Kasumi-1 (cell line): ENCODE measurements around the gene SLC12A2.

ENCODE experiments used
- DNase-seq, 2 experiments: peaks; one replicate each; lab custom pipeline; 2025; lab: John Stamatoyannopoulos, UW

Gene SLC12A2

DNA sequence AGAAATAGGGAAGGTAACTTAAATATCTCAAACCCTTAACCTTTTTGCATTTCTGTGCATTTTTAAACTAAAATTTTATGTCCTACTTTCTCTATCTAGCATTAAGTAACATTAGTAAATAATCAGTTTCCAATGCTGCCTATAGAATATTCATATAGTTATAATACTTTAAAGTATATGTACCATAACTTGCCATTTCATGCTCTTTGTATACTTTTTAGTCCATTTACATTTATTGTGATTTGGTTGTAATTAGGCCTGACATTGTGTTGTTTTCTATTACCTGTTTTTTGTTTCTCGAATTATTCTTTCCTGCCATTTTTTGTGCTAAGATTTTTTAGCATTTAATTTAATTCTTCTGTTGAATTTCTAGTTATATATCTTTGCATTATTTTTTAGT, 13.7 kb downstream of the SLC12A2 start:
- DNase-seq = no peak

- DNase-seq = no peak
Measured at GRCh38 chr5:128097781-128098180, 14.2 kb downstream of the SLC12A2 start.

GRCh38 chr5:128099944-128100343, 16.4 kb downstream of the SLC12A2 start:
- no peak for DNase-seq

GRCh38 chr5:128100860-128101557, 17.4 kb downstream of the SLC12A2 start:
- no peak for DNase-seq

- DNase-seq = no peak
Measured at GRCh38 chr5:128101676-128102075, 18.1 kb downstream of the SLC12A2 start.

DNA sequence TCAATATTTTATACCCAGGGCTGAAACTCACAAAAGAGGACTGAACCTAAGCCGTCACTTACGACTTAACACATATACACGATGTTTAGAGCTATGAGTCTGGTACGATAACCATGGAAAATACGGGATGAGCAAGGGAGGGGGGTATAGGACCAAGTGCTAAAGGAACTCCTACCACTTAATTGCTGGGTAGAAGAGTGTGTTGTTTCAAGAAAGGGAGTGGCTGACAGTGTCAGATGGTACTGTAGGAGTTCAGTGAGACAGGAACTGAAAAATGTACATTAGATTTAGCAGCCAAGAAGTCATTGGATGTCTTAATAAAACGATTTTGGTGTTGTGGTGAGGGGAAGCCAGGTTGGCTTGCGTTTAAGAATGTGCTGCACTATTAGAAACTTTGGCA, 21.6 kb downstream of the SLC12A2 start:
- no peak for DNase-seq

DNA sequence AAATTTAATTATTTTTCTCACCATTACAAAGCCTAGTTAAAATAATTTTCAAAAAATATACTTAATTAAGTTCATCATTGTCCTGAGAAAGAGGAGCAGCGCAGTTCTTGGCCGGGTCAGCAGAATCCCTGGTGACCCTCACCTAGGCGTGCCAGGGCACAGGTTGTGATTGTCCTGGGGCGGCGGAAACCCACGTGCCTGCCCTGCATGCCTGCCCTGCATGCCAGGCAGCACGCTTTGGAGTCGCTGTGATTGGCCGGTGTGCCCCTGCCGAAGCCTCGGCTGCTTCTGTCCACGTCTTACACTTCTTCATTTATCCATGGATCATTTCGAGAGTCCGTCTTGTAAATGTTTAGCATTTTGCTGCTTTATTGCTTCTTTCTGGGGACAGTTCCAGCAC, 25.6 kb downstream of the SLC12A2 start:
- DNase-seq = no peak

DNA sequence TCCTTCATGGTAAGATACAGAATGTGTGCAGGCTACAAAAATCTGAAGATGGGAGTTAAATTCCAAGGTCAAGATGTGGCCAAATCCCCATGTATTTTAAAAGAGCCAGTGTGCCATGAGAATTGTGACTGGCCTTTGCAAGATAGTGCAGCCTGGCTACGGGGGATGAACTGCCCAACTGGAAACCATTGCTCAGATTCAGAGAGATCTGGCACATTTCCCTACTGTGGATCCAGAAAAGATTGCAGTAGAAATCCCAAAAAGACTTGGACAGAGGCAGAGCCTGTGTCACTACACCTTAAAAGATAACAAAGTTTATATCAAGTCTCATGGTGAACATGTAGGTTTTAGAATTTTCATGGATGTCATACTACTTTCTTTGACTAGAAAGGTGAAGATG, 26.2 kb downstream of the SLC12A2 start:
- no peak for DNase-seq

DNA sequence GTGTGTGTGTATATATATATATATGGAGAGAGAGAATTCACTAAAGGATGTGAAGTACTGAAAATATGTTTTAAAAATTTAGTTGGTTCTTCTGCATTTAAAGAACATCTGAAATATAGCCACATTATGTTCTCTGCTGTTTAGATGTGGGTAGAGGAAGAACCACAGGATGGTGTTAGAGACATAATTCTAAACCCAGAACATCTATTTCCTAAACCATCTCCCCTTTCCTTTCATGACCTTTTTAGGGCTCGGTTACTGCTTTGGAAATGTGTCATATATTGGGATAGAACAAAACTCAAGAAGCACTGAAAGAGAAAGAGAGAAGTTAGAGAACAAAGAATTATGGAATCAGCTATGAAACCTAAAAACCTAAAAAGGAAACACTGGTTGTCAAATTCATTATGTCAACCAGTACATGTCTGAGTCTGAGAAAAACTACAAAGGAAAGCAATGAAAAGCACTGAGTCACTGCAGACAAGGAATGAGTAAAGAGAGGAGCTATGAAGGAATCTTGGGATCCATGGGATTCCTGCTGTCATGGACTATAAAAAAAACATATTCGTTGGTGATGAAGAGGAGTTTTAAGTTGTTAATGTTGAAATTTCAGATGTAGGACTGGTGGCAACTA, 28.4 kb downstream of the SLC12A2 start:
- DNase-seq = no peak

- no peak for DNase-seq
Measured at GRCh38 chr5:128116445-128116844, 32.9 kb downstream of the SLC12A2 start.

DNA sequence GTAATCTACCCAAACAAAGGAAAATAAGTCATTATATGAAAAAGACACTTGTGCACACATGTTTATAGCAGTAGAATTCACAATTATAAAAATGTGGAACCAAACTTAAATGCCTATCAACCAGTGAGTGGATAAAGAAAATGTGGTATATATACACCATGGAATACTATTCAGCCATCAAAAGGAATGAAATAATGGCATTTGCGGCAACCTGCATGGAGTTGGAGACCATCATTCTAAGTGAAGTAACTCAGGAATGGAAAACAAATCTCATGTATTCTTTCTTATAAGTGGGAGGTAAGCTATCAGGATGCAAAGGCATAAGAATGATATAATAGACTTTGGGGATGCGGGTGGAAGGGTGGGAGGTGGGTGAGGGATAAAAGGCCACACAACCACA, 34.6 kb downstream of the SLC12A2 start:
- no peak for DNase-seq

- DNase-seq = no peak
Measured at GRCh38 chr5:128121651-128122050, 38.1 kb downstream of the SLC12A2 start.

- no peak for DNase-seq
Measured at GRCh38 chr5:128123936-128124335, 40.4 kb downstream of the SLC12A2 start.

GRCh38 chr5:128126241-128126640, 42.7 kb downstream of the SLC12A2 start:
- DNase-seq = no peak

- DNase-seq = no peak
Measured at GRCh38 chr5:128132499-128132898, 48.9 kb downstream of the SLC12A2 start.

DNA sequence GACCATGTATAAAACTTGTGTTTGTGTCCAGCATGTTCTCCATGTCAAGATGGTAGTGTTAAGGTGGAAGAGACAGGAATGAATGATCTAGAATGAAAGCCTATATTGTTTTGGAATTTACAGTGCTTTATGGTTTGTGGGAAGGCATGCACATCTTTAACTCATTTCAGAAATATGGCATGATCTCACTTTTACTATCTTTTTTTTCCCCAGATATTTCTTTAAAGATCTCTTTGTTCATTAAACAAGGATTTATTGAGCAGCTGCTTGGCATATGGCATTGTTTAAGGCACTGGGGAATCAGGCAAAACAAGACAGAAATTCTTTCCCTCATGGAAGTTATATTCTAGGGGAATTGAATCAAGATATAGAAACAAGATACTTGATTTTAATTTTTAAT, 51.7 kb downstream of the SLC12A2 start:
- no peak for DNase-seq

DNA sequence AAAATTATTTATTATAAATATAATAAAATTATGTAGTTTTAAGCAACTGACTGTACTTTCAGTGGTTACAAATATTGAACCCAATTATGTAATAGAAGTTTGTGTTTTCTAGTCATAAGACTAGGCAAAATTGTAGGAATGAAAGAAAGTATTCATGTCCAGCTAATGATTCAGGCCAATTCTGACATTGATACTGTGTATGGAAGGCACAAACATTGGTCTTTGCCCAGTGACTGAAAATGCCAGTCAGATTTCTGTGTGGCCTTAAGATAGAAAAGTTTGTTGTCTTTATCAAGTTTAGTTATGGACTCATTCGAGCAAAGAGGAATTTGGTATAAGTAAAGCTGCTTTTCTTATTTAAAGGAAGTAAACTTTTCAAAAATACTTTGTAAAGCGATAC, 60.3 kb downstream of the SLC12A2 start:
- DNase-seq = no peak

DNA sequence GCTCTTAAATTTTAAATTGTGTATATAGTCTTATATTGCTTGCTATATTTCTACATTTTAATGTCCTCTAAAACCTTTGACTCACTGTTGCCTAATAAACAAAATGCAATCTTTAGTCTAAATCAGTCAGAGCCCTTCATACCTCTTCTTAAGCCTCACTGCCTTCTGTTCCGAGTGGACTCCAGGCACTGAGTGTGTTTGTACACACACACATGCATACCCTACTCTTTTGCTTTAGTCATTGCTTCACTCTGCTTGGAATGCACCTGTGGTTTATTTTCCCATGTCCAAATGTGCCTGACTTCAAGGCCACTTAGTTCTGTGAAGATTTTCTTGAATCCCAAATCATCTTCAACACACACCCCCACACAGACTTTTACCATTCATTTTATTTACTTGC, 60.9 kb downstream of the SLC12A2 start:
- DNase-seq = no peak

GRCh38 chr5:128146671-128147070, 63.1 kb downstream of the SLC12A2 start:
- DNase-seq = no peak

GRCh38 chr5:128154943-128155342, 71.4 kb downstream of the SLC12A2 start:
- no peak for DNase-seq

DNA sequence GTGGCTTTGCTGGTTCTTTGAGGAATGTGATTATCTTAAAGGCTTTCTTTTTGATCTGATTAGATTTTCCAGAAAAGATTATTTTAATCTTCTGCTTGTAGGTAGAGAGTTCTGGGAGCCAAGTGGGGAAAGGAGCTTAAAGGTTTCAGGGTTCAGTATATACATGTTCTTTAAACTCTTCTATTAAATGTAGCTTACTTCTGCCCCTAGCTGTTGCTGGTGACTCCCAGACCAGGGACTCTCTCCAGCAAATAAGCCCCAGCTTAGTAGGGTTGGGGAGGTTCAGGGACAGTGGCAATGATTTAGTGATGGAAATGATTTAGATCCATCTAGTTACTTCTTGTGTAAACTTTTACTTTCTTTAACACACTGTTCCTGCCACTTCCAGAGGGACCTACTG, 72.2 kb downstream of the SLC12A2 start:
- no peak for DNase-seq

DNA sequence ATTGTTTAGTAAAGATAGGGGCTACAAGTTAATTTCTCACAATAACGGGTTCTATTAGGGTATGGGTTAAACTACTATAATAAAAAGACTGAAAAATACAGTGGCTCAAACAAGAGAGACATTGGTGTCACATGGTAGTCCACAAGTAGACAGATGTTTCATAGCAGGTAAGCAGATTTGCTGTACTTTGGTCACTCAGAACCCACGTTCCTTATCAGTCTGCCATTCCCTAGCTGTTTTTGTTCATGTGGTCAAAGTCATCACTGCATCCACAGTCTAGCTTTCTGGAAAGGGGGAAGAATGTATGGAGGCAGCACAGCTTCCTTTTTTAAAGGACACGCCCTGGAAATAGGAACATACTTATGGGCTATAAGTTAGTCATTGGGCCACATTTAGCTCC, 73.0 kb downstream of the SLC12A2 start:
- no peak for DNase-seq

DNA sequence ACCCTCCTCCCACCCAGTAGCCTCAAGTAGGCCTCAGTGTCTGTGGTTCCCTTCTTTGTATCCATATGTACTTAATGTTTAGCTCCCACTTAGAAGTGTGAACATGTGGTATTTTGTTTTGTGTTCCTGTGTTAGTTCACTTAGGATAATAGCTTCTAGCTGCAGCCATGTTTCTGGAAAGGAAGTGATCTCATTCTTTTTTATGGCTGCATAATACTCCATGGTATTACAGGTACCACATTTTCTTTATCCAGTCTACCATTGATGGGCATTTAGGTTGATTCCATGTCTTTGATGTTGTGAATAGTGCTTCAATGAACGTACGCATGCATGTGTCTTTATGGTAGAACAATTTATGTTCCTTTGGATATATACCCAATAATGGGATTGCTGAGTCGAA, 74.8 kb downstream of the SLC12A2 start:
- no peak for DNase-seq

GRCh38 chr5:128163991-128164390, 80.4 kb downstream of the SLC12A2 start:
- DNase-seq = no peak
